Central memory CD8-positive, alpha-beta T cell (primary cell): ENCODE data around the gene ATG3.
"Not testable (repeated sequence)": the region's sequence is repeated elsewhere in the genome, so short reads cannot be mapped to it uniquely, and the experiment has no call there.

Source experiments
- ATAC-seq: fragments of 150-1000 bp; cut with Tn5 transposase; replicated peaks from 2 replicates; pipeline ENCODE4 v1.10.0; 2022; ENCODE audit warnings: mild to moderate bottlenecking, moderate FRiP score, moderate number of reproducible peaks; ENCODE audit not compliant: poor library complexity, severe bottlenecking; ENCODE audit errors: extremely low read depth
- DNase-seq, 2 donors: peaks; one replicate each; pipeline ENCODE4 v3.0.0; 2021; ENCODE audit warnings: low spot score in 2 of 2
- H3K27ac Mint-ChIP-seq: one replicate; pipeline ENCODE4 v1.8.0; 2022; ENCODE audit warnings: low read depth, mild to moderate bottlenecking, moderate library complexity, mixed read lengths
- H3K27me3 Mint-ChIP-seq: one replicate; pipeline ENCODE4 v1.8.0; 2022; ENCODE audit warnings: mixed read lengths
- H3K36me3 Mint-ChIP-seq: one replicate; pipeline ENCODE4 v1.8.0; 2022; ENCODE audit warnings: mild to moderate bottlenecking, moderate library complexity, mixed read lengths; ENCODE audit not compliant: insufficient read depth
- H3K4me1 Mint-ChIP-seq: one replicate; pipeline ENCODE4 v1.8.0; 2022; ENCODE audit warnings: mixed read lengths
- H3K4me3 Mint-ChIP-seq: one replicate; pipeline ENCODE4 v1.8.0; 2022; ENCODE audit warnings: mild to moderate bottlenecking, moderate library complexity, mixed read lengths
- H3K9me3 Mint-ChIP-seq: one replicate; pipeline ENCODE4 v1.8.0; 2022; ENCODE audit warnings: mixed read lengths

Gene ATG3

DNA sequence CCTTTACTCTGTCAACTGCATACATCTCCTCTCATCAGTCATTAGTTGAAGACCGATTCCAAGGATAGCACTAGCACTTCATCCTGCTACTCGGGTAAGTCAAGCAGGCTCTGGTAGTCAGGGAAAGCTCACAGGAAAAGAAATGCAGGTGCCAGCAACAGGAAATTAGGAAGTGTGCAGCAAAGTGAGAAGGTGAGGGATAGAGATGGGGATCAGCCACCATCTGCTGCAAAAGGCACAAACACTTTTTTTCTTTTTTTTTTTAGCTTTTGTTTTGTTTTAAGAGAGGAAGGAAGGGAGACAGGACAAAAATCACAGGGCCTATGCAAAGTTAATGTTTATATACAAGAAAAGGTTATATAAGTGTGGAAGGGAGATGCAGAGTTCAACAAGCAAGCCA, 53.5 kb downstream of the ATG3 start:
- no peak for ATAC-seq
- no peak for DNase-seq
- Mint-ChIP-seq H3K27ac (no peak overlapping the region), H3K27me3 (no peaks in the 10 kb centered on the region), H3K9me3 (no peaks in the 10 kb centered on the region), H3K4me3 (no peak overlapping the region), H3K36me3 (no peaks in the 10 kb centered on the region), H3K4me1 (no peaks in the 10 kb centered on the region)

DNA sequence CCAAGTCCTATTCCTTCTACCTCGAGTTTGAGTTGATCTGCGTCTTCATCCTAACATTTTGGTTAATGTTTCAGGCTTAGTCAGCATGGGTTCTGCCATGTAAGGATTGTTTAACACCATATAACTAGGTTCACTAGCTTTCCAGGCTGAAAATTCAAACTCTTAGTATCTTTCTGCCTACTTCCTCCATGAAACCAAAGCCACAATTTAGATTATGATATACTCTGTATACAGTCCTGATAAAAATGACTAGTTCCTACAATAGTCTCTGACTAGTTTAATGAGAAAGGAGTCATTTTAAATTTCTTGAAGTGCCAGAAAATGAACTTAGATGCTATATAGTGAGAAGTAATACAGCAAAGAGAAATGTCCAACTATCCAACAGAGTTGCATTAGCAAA, 55.9 kb downstream of the ATG3 start:
- ATAC-seq (no peak), DNase-seq (no peak)
- Mint-ChIP-seq H3K4me1 (no peaks in the 10 kb centered on the region), H3K27me3 (no peaks in the 10 kb centered on the region), H3K4me3 (no peak overlapping the region), H3K27ac (no peak overlapping the region), H3K36me3 (no peaks in the 10 kb centered on the region), H3K9me3 (no peaks in the 10 kb centered on the region)

DNA sequence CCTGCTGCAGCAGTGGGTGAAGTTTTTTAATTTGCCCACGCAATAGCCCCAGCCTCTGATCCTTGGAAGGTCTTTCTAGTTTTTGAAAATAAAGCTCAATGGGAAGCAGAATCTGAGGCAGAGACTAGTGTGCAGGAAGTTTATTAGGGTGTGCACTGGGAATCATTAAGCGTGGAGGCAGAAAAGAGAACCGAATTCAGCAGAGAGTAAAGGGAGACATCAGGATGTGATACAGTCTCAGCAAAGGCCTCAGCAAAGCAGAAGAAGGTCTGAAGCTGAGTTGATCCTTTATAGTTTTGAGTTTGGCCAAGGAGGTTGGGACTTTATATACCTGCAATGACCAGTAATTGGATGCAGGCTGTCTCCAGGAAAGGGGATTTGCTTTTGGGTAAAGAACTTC, 57.6 kb downstream of the ATG3 start:
- Mint-ChIP-seq H3K4me3 (no peak overlapping the region), H3K27ac (no peak overlapping the region), H3K4me1 (peaks cover 15% of the 10 kb centered on the region), H3K9me3 (no peaks in the 10 kb centered on the region), H3K36me3 (no peaks in the 10 kb centered on the region), H3K27me3 (no peaks in the 10 kb centered on the region)
- ATAC-seq (no peak), DNase-seq (no peak)

DNA sequence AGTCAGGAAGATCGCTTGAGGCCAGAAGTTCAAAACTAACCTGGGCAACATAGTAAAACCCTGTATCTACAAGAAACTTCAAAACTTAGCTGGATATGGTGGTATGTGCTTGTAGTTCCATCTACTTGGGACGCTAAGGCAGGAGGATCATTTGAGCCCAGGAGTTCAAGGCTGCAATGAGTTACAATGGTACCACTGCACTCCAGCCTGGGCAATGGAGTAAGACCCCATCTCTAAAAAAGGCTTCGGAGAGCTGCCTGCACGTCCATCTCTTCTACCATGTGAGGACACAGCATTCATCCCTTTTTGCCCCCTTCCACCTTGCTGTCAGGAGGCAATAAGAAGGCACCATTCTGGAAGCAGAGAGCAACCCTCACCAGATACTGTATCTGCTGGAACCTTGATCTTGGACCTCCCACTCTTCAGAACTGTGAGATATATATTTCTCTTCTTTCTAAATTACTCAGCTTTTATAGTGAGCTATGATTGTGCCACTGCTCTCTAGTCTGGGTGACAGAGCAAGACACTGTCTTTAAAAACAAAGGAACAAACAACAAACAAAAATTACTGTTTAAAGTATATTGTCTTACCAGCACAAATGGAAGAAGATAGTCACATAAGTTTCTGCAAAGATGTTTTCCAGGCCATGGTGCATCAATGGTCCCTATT, 58.3 kb downstream of the ATG3 start:
- H3K36me3 Mint-ChIP-seq: no peaks in the 10 kb centered on the region
- no peak for ATAC-seq
- H3K9me3 Mint-ChIP-seq: no peaks in the 10 kb centered on the region
- no peak for DNase-seq
- peaks cover 20% of the 10 kb centered on the region for H3K4me1 Mint-ChIP-seq
- H3K27me3 Mint-ChIP-seq: no peaks in the 10 kb centered on the region
- no peak overlapping the region for H3K4me3 Mint-ChIP-seq
- H3K27ac Mint-ChIP-seq: no peak overlapping the region

DNA sequence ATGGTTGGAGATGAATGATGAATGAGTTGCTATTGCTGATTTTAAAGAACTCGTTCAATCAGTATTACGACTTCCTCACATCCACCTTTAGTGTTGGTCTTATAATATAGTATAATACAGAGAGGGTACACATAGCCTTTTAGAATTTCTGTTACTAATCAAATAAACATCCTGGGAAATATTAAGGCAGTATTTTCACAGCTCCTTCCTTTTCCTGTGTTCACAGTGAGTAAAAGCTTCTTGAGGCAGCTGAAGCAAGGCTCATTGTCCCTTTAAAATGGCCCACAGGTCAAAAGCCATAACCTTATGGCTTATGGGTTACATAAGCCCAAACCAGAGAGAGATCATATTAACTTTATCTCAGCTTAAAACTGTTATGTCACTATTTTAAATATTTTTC, 61.1 kb downstream of the ATG3 start:
- Mint-ChIP-seq H3K4me1 (peaks cover 38% of the 10 kb centered on the region), H3K4me3 (no peak overlapping the region), H3K27me3 (no peaks in the 10 kb centered on the region), H3K36me3 (no peaks in the 10 kb centered on the region), H3K9me3 (no peaks in the 10 kb centered on the region), H3K27ac (no peak overlapping the region)
- DNase-seq: no peak
- no peak for ATAC-seq

DNA sequence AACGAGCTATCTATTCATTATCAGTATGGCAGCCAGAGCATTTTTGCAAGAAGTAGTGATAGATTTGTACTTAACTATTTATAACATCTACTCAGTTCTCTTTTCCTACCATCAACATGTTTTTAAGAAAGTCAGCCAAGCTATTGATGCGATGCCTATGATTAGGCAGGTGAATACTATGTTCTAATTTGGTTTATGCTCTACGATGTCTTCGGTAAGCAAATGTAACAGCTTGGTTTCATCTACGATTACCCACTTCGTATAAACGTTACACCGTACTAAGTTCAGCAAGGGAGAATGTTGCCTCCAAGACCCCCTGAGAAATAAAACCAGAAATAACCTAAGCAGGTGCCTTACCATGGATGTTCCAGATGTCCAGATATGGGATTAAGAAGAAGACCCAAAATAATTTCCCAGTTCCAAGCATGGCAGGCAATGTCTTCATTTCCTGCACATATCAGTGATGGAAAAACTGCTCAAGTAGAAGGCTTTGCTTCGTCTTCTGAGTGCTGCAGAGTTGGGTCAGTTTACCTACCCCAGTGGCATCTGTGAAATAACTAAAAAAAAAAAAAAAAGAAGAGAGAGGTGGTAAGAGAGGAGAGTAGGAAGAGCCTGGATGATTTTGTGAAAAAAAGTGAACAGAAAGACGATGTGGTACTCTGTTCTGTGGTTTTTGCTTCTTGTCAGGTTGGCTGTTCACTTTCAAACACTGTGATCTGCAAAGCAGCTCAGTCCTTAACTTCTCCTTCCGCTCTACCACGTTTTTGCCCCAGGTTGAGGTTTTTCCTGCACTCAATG, 62.6 kb downstream of the ATG3 start, which contains the start of gene BTLA:
Gene BTLA (minus strand): TSS at position 559 of the 798 bp plus-strand sequence. CDS start 114 bp downstream, at position 445.
- Mint-ChIP-seq H3K27me3 (no peaks in the 10 kb centered on the region), H3K36me3 (peaks cover 6% of the 10 kb centered on the region), H3K4me3 (peak within 1 kb of the TSS; percentile 86), H3K4me1 (peaks cover 48% of the 10 kb centered on the region), H3K27ac (peak within 1 kb of the TSS; percentile 88), H3K9me3 (peaks cover 5% of the 10 kb centered on the region)
- no peak for DNase-seq
- ATAC-seq: peak; percentile 61

DNA sequence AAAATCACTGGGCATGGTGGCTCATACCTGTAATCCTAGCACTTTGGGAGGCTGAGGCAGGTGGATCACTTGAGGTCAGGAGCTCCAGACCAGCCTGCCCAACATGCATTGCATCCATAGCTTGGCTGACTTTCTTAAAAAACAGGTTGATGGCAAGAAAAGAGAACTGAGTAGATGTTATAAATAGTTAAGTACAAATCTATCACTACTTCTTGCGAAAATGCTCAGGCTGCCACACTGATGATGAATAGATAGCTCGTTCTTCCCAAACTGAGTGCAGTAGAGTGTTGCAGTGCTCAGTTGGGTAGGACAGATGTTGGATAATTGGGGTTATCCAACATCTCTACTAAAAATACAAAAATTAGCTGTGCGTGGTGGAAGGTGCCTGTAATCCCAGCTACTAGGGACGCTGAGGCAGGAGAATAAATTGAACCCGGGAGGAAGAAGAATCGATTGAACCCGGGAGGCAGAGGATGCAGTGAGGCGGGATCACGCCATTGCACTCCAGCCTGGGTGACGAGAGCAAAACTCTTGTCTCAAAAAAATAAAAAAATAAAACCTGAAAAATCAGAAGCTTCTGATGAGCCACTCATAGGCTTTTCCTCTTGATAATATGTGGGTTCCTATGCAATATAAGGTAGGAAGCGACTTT, 63.7 kb downstream of the ATG3 start:
- Mint-ChIP-seq H3K27ac (peak overlapping the region; percentile 55), H3K4me3 (peak overlapping the region; percentile 86), H3K4me1 (peaks cover 53% of the 10 kb centered on the region), H3K9me3 (peaks cover 5% of the 10 kb centered on the region), H3K36me3 (peaks cover 9% of the 10 kb centered on the region), H3K27me3 (no peaks in the 10 kb centered on the region)
- DNase-seq (no peak), ATAC-seq (no peak)

DNA sequence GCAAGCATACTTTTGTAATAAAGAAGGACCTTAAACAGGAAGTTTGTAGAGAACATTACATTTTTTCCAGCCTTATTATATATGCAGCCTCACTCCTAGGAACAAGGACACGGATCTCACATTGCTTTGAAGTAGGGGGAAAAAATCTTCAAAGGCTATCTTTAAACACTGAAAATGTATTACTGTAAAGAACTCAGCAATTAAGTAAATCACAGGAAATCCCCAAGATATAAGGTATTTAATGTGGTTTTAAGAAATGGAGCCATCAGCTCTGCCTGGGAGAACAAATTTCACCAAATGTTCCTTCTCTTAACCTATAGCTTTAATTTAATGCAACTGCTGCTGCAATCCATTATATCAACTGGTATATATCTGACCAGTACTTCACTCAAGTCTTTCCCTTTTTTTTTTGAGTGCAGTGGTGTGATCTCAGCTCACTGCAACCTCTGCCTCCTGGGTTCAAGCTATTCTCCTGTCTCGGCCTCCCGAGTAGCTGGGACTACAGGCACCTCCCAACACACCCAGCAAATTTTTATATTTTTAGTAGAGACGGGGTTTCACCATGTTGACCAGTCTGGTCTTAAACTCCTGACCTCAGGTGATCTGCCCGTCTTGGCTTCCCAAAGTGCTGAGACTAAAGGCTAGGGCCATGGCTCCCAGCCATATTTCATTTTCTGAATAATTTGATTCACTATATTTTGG, 65.2 kb downstream of the ATG3 start:
- H3K27ac Mint-ChIP-seq: no peak overlapping the region
- H3K36me3 Mint-ChIP-seq: peaks cover 9% of the 10 kb centered on the region
- ATAC-seq (peak; percentile 42), DNase-seq (no peak)
- H3K4me1 Mint-ChIP-seq: peaks cover 64% of the 10 kb centered on the region
- peak overlapping the region; percentile 86 for H3K4me3 Mint-ChIP-seq
- no peaks in the 10 kb centered on the region for H3K27me3 Mint-ChIP-seq
- peaks cover 5% of the 10 kb centered on the region for H3K9me3 Mint-ChIP-seq

DNA sequence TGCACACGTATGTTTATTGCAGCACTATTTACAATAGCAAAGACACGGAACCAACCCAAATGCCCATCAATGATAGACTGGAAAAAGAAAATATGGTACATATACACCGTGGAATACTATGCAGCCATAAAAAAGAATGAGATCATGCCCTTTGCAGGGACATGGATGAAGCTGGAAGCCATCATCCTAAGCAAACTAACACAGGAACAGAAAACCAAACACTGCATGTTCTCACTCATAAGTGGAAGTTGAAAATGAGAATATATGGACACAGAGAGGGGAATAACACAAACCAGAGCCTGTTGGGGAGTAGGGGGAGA, 67.4 kb downstream of the ATG3 start:
- ATAC-seq, DNase-seq, H3K4me3 Mint-ChIP-seq, H3K27me3 Mint-ChIP-seq, H3K9me3 Mint-ChIP-seq, H3K36me3 Mint-ChIP-seq, H3K27ac Mint-ChIP-seq: not testable (repeated sequence)
- peaks cover 63% of the 10 kb centered on the region for H3K4me1 Mint-ChIP-seq

DNA sequence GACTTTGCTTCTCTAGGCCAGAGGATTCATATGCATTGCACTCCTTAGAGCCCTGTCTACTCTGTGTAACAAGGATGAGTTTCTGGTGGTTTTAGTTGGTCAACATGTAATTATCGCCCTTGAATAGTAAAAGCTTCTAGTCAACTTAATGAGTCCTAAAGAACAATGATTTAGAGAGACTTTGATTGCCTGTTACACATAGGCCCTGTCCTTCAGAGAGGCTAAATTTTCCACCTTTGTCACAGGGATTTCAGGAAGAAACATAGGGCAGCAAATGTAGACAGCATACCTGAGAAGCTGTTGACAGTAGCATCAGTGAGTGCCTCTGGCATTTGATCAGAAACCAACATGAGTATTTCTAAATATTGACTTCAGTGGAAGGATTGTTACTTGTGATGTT, 69.6 kb downstream of the ATG3 start:
- Mint-ChIP-seq H3K4me3 (no peak overlapping the region), H3K36me3 (peaks cover 10% of the 10 kb centered on the region), H3K9me3 (peaks cover 5% of the 10 kb centered on the region), H3K27ac (no peak overlapping the region), H3K27me3 (no peaks in the 10 kb centered on the region), H3K4me1 (peaks cover 49% of the 10 kb centered on the region)
- DNase-seq (no peak), ATAC-seq (no peak)

DNA sequence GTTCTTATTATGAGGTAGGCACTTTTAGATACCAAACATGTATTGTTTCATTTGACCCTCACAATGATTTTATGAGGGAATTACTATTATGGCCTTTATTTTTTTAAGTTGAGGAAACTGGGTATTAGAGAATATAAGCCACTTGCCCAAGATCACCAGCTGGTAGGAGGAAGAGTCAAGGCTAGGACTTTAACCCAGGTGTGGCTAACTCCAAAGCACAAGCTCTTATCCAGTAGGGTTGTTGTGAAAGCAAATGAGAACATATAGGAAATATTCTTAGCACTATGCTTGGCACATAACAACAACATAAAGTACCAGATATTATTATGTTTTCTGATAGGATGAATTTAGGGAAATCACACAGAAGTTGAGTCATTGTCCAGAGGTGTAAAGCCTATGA, 70.4 kb downstream of the ATG3 start:
- peaks cover 5% of the 10 kb centered on the region for H3K9me3 Mint-ChIP-seq
- no peak overlapping the region for H3K4me3 Mint-ChIP-seq
- ATAC-seq: no peak
- H3K36me3 Mint-ChIP-seq: peaks cover 10% of the 10 kb centered on the region
- peaks cover 46% of the 10 kb centered on the region for H3K4me1 Mint-ChIP-seq
- no peak for DNase-seq
- H3K27ac Mint-ChIP-seq: no peak overlapping the region
- H3K27me3 Mint-ChIP-seq: no peaks in the 10 kb centered on the region

DNA sequence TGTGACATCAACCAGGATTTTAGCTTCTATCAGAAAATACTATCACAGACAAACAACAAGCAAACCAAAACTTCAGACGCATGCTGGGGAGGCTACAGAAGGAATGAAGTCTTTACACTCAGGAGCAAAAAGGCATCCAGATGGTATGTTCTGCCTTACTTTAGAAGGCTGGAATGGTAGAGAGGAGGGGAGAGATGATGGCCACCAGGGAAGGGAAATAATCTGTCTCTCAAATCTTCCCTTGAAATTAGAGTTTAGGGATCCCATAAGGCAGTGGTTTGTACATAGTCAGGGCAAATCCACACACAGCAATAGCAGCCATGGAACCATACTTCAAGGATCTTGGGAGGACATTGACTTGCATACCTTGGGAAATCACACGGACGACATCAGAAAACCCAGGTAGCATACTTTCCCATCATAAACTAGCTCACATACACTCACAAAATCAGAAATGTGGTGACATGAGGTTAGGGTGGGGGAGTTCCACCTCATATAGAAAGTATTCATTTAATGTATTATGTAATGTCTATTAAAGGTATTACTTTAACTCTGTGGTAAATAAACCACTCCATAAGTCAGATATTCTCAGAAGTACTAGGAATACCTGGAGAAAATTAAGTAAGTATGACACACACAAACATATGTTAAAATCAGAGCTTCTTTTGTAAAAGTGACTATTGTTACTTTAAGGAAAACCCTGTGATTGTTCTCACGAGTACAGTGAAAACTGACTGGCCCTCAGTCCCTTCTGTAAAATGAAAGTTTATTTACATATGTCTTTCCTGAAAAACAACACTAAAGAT, 71.9 kb downstream of the ATG3 start:
- H3K9me3 Mint-ChIP-seq: peaks cover 5% of the 10 kb centered on the region
- H3K36me3 Mint-ChIP-seq: peaks cover 9% of the 10 kb centered on the region
- H3K27ac Mint-ChIP-seq: peak overlapping the region; percentile 16
- no peak overlapping the region for H3K4me3 Mint-ChIP-seq
- DNase-seq (no peak), ATAC-seq (no peak)
- peaks cover 33% of the 10 kb centered on the region for H3K4me1 Mint-ChIP-seq
- no peaks in the 10 kb centered on the region for H3K27me3 Mint-ChIP-seq
